Prostate gland (tissue), 2 donors: ENCODE data around the gene TSPOAP1. TPM values are rescaled to one million over a fixed set of nuclear protein-coding genes. Genes with fewer than 3 reads are reported as not detected.

Experiments used
- DNase-seq: peaks from one replicate; pipeline ENCODE4 v3.0.0-alpha.2; 2019; ENCODE audit warnings: low spot score
- H3K27ac ChIP-seq, 2 donors: fragments of 200-600 bp; sonication (generic); 2 replicates each; pipeline ENCODE4 v1.5.1; 2017 to 2019
- H3K27me3 ChIP-seq: fragments of 200-600 bp; sonication (generic); replicated peaks from 2 replicates; pipeline ENCODE4 v1.5.1; 2019; ENCODE audit not compliant: insufficient read depth
- H3K36me3 ChIP-seq, 2 donors: fragments of 200-600 bp; sonication (generic); 1 replicate in 1 of 2; 2 replicates in 1 of 2; pipeline versions ENCODE4 v1.5.1 to v1.8.1; 2017 to 2019
- H3K4me1 ChIP-seq: fragments of 200-600 bp; sonication (generic); replicated peaks from 2 replicates; pipeline ENCODE4 v1.5.1; 2019
- H3K4me3 ChIP-seq, 2 donors: fragments of 200-600 bp; sonication (generic); 2 replicates each; pipeline ENCODE4 v1.5.1; 2017 to 2019
- H3K9me3 ChIP-seq: fragments of 200-600 bp; sonication (generic); 2 replicates; pipeline ENCODE4 v1.5.1; 2017
- CTCF ChIP-seq, 4 experiments: fragments of 200-600 bp in 2 of 4; fragments of 450-650 bp in 2 of 4; sonication (generic) in 2 of 4; IDR thresholded peaks; 1 replicate in 3 of 4; 2 replicates in 1 of 4; pipeline ENCODE4 v1.5.1; 2016 to 2019; ENCODE audit warnings: antibody characterized with exemption in 4 of 4, mild to moderate bottlenecking in 2 of 4, moderate library complexity in 2 of 4
- POLR2A ChIP-seq: fragments of 450-650 bp; IDR thresholded peaks from one replicate; pipeline ENCODE4 v1.6.1; 2016; ENCODE audit warnings: antibody characterized with exemption, mild to moderate bottlenecking
- POLR2AphosphoS5 ChIP-seq: sonication (generic); formaldehyde crosslinking; IDR thresholded peaks from one replicate; pipeline ENCODE4 v1.6.1; 2017; ENCODE audit warnings: antibody characterized with exemption
- WGBS: methylation state at CpG from one replicate; pipeline ENCODE4 v1.1.5; 2018; 5-methylcytosine and 5-hydroxymethylcytosine counted together
- intact Hi-C: fragments of 100-400 bp; cut with DNase I; formaldehyde crosslinking; loops from one replicate; pipeline ENCODE4 v1.14.2; 2022
- total RNA-seq, 2 donors: library from RNA; depleted of rRNA; stranded (reverse); fragments of >200 nt; gene quantifications; one replicate each; pipeline ENCODE4 v1.1.0, GENCODE V29; 2016

The TSPOAP1 gene
- total RNA-seq, 2 donors from 2014 or later = 22.7 to 26.5 TPM

GRCh38 chr17:58281511-58282011 lies 47.0 kb downstream of the TSPOAP1 start:
- intact Hi-C loops = no loop called here
- no peaks in the 10 kb centered on the region for H3K36me3 ChIP-seq
- no peaks in the 10 kb centered on the region for H3K27me3 ChIP-seq
- TF ChIP-seq POLR2AphosphoS5 (no peak), CTCF (IDR thresholded peaks at IDR 0.05) (no peak), POLR2A (no peak)
- DNase-seq = no peak
- WGBS = 67% methylated on average over 2 of the region's 2 CpGs
- no peak overlapping the region for H3K27ac ChIP-seq
- H3K9me3 ChIP-seq = no peaks in the 10 kb centered on the region
- H3K4me1 ChIP-seq = no peaks in the 10 kb centered on the region
- H3K4me3 ChIP-seq = no peak overlapping the region

- 82% methylated on average over 5 of the region's 5 CpGs for WGBS
- Histone ChIP-seq H3K27me3 (no peaks in the 10 kb centered on the region), H3K4me3 (no peak within 1 kb of the TSS), H3K4me1 (no peaks in the 10 kb centered on the region), H3K27ac (no peak within 1 kb of the TSS), H3K36me3 (no peaks in the 10 kb centered on the region), H3K9me3 (no peaks in the 10 kb centered on the region)
- TF ChIP-seq CTCF (IDR thresholded peaks at IDR 0.05) (no peak), POLR2AphosphoS5 (no peak), POLR2A (no peak)
- intact Hi-C loops = no loop called here
- no peak for DNase-seq
Observed at GRCh38 chr17:58280480-58281217, 47.9 kb downstream of the TSPOAP1 start, which contains the start of gene MPO. Gene MPO, minus strand, starts transcription at chr17:58280935. Its CDS starts 177 bp downstream, at chr17:58280758.

GRCh38 chr17:58279736-58280479 lies 48.7 kb downstream of the TSPOAP1 start:
- no peak for DNase-seq
- Histone ChIP-seq H3K9me3 (no peaks in the 10 kb centered on the region), H3K36me3 (no peaks in the 10 kb centered on the region), H3K4me1 (no peaks in the 10 kb centered on the region), H3K4me3 (no peak overlapping the region), H3K27ac (no peak overlapping the region), H3K27me3 (no peaks in the 10 kb centered on the region)
- TF ChIP-seq POLR2AphosphoS5 = no peak
- no peak for TF ChIP-seq POLR2A
- TF ChIP-seq CTCF (IDR thresholded peaks at IDR 0.05) = no peak
- WGBS = 73% methylated on average over 16 of the region's 16 CpGs
- intact Hi-C loops = no loop called here

GRCh38 chr17:58279016-58279711 lies 49.4 kb downstream of the TSPOAP1 start:
- intact Hi-C loops = no loop called here
- no peak for DNase-seq
- H3K4me1 ChIP-seq = no peaks in the 10 kb centered on the region
- no peaks in the 10 kb centered on the region for H3K9me3 ChIP-seq
- no peaks in the 10 kb centered on the region for H3K27me3 ChIP-seq
- H3K4me3 ChIP-seq = no peak overlapping the region
- H3K27ac ChIP-seq = no peak overlapping the region
- WGBS = 21% methylated on average over 43 of the region's 60 CpGs
- TF ChIP-seq CTCF (IDR thresholded peaks at IDR 0.05) (no peak), POLR2A (no peak), POLR2AphosphoS5 (no peak)
- no peaks in the 10 kb centered on the region for H3K36me3 ChIP-seq
